ENCODE results near the gene AARS1.
"Not testable (repeated sequence)": the region's sequence is repeated elsewhere in the genome, so short reads cannot be mapped to it uniquely, and the experiment has no call there.

Gene AARS1

DNA sequence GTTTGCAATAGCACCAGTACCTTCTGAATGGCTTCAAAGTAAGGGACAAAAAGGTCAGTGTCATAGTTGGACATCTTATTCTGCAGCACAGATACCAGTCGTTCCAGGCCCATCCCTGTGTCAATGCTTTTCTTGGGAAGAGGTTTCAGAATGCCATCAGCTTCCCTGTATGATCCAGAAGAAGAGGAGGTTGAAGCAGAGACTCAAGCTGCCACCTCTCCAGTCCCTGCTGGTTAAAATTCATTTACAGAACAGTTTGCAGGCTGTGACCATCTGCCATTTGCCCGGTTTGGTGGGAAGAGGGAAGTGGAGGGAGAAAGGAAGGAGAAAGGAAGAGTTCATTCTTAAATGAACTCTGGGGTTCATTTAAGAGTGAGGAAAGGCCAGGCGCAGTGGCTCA, 19.1 kb downstream of the AARS1 start:
- DNase-seq: no peak

DNA sequence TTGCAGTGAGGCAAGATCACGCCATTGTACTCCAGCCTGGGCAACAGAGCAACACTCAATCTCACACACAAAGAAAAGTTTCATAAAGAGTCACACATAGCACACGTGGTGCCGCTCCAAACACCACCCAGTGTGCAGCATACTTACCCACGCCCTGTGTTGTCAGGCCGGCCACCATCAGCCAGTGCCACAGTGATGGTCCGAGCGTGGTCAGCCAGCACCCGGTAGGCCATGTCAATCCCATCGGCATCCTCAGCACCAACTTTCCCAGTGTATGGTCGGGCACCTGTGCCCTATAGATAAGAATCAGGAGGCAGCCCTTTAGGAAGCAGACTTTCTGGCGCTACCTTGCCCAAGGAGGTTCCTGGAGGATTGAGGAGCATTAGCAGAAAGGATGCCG, 19.8 kb downstream of the AARS1 start:
- no peak for DNase-seq

DNA sequence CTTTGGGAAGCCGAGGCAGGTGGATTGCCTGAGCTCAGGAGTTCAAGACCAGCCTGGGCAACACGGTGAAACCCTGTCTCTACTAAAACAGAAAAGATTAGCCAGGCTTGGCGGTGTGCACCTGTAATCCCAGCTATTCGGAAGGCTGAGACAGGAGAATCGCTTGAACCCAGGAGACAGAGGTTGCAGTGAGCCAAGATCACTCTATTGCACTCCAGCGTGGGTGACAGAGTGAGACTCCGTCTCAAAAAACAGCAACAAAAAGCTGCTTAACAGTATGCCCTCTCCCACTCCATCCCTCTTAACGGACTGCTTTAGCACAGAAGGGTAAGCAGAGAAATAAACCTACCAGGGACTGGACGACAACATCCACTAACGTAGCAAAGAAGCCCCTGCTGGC, 21.4 kb downstream of the AARS1 start:
- not testable (repeated sequence) for DNase-seq

DNA sequence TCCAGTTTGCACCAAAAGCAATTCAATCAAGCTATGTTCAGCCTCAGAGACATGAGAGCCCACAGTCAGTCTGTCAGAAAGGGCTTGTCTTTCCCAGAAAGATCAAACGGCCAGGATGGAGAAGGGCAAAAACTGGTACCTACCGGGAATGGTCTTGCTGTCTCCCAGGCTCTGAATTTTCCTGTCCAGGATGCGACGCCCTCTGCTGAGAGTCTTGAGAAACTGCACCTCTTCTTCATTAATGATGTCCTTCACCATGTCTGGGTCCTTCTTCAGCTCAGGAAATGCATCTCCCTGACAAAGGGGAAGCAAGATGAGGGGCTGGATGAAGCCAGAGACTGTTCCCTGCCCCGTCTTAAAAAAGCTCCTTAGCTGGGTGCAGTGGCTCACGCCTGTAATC, 21.8 kb downstream of the AARS1 start:
- no peak for DNase-seq

DNA sequence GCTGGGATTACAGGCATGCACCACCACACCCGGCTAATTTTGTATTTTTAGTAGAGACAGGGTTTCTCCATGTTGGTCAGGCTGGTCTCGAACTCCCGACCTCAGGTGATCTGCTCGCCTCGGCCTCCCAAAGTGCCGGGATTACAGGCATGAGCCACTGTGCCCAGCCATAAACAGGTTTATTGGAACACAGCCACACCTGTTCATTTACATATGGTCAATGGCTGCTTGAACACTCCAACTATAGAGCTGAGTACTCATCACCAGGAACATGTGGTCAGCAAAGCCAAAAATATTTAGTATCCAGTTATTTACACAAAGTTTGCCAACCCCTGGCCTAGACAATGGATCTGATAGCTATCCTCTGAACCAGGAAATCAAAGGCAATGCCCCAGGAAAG, 29.4 kb downstream of the AARS1 start:
- not testable (repeated sequence) for DNase-seq

DNA sequence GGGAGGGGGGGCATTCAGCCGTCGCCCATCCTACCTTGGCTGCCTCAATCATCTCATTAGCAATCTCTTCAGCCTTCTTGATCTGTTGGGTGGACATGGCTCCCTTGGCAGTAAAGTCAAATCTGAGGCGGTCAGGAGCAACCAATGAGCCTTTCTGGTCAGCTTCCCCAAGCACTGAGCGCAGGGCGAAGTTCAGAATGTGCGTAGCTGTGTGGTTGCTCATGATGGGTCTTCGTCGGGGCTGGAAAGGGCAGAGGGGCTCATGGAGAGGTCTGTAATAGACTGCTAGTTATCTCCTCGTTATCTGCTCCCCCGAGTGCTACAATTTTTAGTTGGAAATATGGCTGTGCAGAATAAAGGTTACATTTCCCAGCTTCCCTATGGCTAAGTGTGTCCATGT, 30.4 kb downstream of the AARS1 start:
- DNase-seq: no peak

DNA sequence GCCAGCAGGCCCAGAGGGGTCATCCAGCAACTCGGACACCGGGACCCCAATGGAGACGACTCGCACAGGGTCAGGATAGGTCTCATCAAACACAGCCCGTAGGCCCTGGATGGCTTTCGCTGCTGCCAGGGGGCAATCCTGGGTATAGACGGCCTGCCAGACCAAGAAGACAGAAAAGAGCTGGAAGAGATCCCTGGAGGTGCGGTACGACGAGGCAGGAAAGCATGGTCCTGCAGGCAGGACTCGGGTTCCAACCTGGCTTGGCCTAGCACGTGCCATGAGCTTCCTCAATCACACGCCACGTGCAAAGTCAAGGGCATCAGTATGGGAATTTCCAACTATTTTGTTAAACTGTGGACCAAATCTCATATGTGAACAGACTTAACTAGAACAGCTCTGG, 31.2 kb downstream of the AARS1 start:
- DNase-seq: no peak

DNA sequence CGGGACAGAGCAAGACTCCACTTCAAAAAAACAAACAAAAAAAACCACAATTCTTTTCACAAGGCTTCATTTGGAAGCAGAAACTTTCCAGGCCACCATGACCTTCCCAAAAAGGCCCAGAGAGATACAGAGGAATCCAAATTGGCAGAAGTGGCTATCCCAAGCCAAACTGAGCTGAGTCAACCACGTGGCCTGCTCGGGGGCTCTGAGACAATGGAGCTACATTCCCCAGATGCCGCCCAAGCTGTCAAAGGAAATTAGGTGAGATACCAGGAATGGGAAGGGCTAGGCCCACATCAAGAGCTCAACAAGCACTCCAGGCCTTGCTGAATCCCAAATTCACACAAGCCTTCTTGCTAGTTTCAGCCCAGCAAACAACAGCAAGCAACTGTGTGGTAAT, 31.9 kb downstream of the AARS1 start:
- DNase-seq: peak; percentile 13

DNA sequence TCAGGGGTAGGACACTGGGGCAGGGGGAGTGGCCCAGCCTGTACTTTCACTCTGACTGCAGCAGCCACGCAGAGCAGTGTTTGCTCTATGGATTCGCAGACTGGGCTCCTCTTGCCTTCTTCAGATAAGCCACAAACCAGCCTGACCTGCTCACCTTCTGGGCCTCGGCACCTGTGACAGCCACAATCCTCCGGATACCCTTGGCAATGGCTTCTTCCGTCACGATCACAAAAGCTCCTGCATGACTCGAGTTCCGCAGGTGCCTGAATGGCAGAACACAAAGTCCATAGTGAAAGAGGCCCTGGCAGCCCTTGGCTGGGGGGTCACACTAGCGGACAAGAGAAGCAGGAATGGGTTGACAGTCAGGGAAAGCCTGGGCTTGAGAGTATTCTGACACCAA, 33.7 kb downstream of the AARS1 start:
- DNase-seq: no peak

DNA sequence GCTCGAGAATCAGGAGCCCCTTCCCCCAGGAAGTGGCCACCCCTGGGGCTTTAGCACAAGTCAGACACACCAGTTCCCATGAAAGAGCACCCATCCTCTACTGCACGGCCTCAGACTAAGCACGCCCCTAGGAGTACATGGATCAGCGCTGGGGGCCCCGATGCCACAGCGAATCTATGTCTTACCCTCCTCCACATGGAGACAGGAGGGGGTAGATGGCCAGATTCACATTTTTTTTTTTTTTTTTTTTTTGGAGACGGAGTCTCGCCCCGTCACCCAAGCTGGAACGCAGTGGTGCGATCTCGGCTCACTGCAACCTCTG, 34.4 kb downstream of the AARS1 start:
- DNase-seq: no peak

DNA sequence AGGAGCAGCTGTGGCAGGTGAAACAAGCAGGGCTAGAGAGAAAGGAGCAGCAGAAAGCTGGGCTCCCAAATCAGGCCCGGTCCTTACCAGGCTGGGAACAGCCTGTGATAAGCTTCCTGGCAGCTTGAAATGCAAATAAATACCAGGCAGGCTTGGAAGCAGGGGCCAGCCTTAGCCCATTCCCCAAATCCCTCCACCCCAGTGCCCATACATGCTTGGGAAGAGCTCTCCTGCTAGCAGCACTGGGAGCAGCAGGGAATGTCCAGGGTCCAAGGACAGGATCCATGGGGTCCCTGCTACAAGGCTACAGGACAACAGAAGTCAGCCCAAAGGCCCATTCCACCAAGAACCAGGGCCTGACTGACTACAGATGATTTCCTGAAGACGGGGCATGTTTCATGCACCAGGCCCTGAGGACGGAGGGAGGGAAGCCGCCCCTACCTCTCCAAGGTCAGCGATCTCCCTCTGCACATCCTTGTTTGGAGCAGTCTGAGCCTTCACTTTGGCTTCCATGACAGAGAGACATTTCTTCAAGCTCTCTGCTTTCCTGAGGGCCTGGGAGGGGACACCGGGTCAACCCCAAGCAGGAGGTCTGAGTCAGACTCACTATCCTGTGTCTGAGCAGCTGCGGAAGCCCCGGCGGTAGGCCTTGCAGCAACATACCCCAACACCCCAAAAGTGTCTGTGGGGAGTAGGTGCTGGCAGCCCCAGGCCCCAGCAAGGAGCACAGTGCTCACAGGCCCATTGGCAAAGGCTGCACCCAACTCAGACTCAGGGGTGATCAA, 34.9 kb downstream of the AARS1 start:
- DNase-seq: no peak

DNA sequence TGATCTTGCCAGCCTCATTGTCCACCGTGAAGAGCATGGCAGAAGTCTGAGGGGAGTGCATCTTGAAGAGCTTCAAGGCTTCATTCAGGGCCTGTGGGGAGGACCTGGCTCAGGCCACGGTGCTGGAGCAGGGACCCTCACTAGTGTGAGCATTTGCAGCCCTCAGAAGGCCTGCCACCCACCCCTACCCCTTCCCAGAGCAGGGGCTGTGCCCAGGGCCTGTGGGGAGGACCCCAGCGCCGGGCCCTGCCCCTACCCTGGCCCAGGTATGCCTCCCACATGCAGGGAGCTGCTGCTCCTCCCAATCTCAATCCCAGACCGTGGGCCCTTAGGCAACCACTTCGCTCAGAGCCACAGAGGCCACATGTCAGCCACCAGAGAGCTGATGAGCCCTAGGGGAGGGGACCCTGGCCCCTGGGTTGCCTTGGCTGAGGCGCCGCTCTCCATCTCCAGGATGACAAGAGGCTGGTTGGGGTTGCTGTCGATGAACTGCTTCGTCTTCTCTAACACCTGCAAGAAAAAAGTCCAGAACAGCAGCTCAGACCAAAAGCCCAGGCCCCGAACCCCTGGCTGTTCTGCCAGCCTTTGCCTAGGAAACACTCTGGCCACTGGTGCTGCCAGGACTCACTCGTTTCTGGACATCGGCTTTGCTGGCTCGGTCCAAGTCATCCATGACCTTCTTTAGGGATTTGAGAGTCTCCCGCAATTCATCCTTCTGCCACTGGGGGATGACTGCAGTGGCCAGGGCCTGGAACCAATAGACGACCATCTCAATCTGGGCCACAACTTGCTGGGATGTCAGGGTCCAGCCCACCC, 35.8 kb downstream of the AARS1 start:
- DNase-seq: peak; percentile 71

DNA sequence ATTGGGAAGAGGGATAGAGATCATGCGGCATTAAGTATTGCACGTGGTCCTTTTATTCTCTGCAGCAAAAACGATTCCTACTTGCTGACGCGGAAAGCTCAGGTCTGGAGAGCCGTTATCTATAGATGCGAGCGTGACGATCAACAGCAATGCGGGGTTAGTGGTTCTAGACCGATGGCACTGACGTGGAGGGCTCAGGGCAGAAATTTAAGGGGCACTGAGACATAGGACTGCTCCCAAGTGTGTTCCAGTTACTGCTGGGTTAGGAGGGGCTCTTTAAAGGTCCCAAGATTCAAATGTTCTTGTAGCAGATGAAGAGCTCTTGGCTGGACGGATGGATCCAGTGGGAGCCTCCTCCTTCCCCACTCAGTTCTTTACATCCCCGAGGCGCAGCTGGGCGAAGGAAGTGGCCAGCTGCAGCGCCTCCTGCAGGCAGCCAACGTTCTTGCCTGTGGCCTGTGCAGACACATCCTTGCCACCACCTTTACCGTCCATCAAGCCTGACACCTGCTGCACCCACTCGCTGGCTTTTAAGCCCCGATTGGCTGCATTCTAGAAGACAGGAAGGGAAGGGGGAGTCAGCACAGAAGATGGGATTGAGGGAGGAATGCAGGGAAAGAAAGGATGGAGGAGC, 36.8 kb downstream of the AARS1 start:
- DNase-seq: no peak

DNA sequence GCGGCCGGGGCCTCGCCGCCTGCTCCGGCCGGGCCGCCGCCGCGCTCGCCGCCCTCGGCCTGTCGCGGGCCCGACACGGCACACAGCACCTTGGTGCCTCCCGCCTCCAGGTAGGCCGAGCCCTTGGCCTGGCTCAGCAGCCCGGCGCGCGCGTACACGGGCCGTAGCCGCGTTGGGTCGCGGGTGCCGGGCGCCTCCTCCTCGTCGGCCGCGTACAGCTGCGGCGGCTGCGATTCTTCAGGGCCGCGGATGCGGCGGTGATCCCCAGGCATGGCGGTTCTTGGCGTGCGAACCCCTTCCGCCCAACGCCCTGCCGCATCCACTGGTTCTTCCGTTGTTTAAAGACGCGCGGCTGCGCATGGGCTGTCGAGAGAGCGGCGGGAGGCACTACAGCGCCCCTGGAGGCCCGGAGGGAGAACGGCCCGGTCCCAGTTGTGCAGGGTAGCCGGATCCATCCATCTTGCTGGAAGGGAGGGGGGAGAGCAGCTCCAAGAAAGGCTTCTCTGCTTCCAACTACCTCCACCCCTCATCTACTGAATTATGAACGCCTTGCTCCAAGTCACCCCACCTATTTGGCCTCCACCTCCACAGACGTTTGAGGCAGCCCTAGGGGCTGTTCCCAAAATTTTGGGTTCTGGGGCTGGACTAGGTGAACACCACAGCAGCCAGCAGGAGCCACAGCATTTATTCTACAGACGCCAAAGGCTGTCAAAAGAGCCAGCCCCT, 37.5 kb downstream of the AARS1 start, which contains the start of gene EXOSC6:
EXOSC6 (minus strand) TSS at position 312 of the 726 bp plus-strand sequence; CDS start at position 272, 40 bp downstream.
- peak; percentile 95 for DNase-seq

DNA sequence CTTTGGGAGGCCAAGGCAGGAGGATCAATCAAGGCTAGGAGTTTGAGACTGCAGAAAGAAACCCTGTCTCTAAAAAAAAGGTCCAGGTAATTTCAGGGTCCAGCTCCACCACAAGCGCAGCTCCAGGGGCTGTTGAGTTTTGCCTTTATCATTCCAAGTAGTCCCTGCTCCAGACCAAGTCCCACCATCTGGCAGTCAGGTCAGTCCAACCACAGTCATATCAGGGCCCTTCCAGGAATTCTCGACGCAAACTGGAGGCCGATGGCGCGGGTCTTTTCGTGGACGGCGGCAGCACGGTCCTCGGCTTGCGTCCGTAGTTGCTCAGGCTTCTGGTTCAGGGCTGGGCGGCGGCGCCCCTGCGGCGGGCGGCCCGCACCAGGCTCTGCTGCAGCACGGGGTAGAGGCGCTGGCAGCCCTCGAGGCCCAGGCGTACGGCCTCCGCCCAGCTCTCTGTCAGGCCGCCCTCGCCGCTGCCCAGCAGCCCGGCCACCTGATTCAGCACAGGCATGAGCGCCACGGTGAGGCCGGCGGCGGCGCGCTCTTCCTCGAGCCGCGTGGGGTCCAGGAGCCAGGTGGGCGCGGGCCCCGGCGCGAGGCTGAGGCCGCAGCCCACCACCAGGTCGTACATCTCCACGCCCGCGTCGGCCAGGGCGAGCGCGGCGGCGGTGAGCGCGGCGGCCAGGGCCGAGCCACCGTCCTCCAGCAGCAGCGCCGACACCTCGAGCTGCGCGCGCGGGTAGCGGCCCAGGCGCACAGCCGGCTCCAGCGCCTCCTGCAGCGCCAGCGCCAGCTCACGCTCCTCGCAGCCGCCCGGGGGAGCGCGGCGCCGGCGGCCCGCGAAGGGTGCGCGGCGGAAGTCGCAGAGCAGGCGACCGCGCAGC, 38.3 kb downstream of the AARS1 start:
- peak; percentile 79 for DNase-seq

DNA sequence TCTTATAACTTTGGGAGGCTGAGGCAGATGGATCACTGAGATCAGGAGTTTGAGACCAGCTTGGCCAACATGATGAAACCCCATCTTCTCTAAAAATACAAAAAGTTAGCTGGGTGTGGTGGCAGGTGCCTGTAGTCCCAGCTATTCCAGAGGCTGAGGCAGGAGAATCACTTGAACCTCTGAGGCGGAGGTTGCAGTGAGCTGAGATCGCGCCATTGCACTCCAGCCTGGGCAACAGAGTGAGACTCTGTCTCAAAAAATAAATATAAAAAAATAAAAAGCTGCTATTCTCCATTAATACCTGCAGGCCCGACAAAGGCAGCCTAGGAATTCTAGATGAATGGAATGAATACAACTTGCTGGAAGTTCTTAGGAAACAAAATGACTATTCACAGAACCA, 39.6 kb downstream of the AARS1 start:
- not testable (repeated sequence) for DNase-seq

DNA sequence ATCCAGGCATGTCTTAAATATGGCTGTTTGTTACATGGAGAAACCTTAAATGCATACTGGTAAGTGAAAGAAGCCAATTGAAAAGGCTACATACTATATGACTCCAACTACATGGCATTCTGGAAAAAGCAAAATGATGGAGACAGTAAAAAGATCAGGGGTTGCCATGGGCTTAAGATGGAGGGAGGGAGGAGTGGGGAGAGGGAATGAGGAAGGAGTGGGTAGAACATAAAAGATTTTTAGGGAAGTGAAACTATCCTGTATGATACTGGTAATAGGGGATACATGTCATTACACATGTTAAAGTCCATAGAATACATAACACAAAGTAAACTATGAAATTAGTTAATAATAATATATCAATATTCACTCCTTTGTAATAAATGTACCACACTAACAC, 50.5 kb downstream of the AARS1 start:
- DNase-seq: not testable (repeated sequence)

DNA sequence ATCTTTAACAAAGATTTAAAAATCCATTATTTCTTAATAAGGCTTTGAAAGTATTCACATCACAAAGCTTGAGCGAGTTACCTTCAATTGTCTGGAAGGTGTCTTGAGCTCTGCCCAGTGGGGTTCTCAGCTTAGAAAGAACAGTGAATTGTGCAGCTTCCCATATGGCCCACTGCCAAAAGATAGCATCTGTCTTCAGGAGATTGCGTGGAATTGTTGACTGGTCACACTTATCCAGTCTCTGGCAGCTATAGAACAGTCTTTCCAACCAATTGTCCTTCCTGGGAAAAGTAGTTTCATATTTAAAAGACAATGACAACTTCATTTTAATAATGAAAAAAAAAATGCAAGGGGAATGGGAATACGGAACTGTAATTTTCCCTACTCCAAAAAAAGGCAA, 57.5 kb downstream of the AARS1 start:
- not testable (repeated sequence) for DNase-seq

DNA sequence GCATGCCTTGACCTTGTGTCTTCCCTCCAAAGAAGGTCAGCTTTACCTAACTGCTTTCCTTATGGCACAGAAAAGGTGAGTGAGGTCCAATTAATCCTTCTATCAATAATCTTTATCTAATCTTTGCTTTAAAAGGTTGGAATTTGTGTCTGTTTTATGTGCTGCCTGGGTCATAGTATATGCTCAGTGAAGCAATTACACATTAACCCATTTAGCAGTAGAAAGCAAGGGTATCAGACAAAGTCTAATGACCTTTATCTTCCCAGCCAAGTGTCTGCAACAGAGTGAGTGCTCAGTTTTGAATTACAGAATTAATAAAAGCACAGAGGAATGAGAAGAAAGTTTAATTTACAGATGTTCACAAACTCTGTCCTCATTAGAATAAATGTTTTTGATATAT, 63.3 kb downstream of the AARS1 start:
- DNase-seq: not testable (repeated sequence)

DNA sequence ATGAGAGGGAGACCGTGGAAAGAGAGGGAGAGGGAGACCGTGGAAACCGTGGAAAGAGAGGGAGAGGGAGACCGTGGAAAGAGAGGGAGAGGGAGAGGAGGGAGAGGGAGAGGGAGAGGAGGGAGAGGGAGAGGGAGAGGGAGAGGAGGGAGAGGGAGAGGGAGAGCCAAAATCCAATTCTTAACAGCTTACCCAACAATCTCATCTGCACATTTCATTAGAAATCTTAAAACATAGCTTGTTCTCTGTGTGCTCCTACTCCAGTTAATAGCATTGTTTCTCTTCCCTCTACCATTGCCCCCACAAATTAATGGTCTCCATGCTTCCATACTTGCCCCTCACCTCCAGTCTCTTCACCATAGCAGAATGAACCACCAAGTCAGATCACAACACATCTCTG, 63.9 kb downstream of the AARS1 start:
- DNase-seq: not testable (repeated sequence)

DNA sequence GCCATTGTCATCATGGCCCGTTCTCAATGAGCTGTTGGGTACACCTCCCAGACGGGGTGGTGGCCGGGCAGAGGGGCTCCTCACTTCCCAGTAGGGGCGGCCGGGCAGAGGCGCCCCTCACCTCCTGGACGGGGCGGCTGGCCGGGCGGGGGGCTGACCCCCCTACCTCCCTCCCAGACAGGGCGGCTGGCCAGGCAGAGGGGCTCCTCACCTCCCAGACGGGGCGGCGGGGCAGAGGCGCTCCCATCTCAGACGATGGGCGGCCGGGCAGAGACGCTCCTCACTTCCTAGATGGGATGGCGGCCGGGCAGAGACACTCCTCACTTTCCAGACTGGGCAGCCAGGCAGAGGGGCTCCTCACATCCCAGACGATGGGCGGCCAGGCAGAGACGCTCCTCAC, 64.7 kb downstream of the AARS1 start:
- not testable (repeated sequence) for DNase-seq

DNA sequence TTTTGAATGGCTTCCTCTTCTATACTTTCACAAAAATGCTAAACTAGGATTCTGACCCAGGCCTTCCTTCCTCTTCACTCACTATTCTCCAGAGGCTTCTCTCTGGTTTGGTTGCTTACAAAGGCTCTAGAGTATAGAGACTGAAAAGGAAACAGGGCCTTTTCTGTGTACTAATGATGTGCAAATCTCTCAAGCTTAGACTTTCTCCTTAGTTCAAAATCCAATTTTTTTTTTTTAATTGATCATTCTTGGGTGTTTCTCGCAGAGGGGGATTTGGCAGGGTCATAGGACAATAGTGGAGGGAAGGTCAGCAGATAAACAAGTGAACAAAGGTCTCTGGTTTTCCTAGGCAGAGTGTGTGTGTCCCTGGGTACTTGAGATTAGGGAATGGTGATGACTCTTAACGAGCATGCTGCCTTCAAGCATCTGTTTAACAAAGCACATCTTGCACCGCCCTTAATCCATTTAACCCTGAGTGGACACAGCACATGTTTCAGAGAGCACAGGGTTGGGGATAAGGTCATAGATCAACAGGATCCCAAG, 65.3 kb downstream of the AARS1 start:
- DNase-seq: not testable (repeated sequence)
